Stimulated activated CD8-positive, alpha-beta memory T cell treated with anti-CD3 and anti-CD28 coated beads, Interleukin-2, amount 100 ng/mL, for 48 hours (primary cell): Measurements from ENCODE around the gene LARGE1.

Experiments used
- DNase-seq, 2 donors: peaks; one replicate each; pipeline ENCODE4 v3.0.0-alpha.2; 2020; ENCODE audit warnings: low read depth in 2 of 2

The LARGE1 gene

DNA sequence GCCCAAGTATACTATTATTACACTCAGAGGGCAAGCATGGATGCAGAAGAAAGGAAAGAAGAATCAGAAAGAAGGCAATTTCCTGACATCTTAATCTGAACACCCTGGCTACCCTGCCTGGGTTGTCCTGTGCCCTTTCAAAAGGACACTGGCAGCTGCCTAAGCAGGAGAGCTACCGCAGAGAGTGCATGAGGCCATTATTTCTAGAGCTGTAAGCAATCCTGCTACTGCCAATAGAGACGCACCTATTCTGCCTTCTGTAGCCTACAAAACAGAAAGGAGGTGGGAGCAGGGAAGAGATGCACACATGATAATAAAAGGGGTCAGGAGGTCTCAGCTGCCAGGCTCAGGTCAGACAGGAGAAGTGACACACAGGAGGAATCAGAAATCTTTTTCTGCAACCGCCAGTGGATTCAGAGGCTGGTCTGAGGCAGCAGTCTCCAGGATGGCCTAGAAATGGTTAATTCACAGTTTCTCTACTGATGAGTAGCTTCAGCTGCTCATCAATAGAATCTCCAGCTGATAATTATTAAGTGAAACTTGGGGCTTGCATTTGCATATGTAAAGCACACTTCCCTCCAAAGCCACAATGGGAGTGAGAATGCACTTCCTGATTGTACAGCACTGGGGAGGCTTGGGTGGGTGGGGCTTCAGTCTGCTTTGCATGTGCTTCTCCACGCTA, 253.9 kb downstream of the LARGE1 start:
- no peak for DNase-seq

DNA sequence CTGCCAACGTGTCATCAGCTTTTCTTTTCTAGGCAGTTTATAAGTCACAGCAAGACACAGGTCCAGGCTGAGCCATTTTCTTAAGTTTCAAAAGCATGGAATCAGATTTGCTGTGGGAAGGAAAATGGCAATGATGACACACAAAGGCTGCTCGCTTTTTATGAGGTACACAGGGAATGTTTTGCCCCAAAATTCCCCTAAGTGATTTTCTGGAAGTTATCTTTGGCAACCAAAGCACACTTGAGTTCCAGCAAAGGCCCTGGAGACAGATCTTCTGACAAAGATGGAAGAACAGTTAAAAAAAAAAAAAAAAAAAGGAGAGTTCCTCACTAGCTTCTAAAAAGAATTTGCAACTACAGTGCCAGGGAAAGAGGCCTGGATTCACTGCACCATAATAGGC, 260.8 kb downstream of the LARGE1 start:
- DNase-seq, result no peak

DNA sequence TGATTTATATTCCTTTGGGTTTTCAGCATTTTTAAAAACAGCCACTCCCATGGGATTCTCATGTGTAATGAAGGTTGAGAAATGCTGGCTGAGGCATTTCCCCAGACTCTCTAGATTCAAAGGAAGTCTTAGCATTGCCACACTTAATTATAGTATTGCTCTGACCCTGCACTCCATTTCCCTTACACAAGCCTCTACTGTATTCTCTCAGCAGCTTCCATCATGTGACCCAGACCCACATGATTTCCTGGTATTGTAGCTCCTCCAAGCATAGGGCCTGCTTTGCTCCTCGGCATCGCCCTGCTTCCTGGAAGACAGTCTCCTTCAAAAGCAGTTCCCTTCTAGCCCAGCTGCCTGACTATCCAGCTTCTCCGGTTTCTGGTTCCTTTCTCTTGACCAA, 261.5 kb downstream of the LARGE1 start:
- no peak for DNase-seq

DNA sequence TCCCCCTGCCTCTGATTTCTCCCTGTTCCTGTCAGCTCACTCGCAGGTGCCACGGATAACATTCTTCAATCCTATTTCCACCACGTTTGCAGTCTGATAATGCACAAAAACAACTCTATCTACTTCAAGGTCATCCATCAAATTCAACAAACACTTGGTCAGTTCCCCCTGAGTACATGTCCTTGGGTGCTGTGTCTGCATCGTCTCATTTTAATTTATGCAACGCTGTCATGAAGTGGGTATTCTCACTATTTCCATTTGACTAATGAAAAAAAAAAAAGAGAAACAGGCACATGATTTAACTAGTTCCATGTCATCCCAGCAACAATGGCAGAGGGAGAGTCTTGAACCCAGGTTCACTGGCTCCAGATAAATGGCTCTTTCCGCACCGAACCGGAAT, 262.6 kb downstream of the LARGE1 start:
- DNase-seq, result no peak

DNA sequence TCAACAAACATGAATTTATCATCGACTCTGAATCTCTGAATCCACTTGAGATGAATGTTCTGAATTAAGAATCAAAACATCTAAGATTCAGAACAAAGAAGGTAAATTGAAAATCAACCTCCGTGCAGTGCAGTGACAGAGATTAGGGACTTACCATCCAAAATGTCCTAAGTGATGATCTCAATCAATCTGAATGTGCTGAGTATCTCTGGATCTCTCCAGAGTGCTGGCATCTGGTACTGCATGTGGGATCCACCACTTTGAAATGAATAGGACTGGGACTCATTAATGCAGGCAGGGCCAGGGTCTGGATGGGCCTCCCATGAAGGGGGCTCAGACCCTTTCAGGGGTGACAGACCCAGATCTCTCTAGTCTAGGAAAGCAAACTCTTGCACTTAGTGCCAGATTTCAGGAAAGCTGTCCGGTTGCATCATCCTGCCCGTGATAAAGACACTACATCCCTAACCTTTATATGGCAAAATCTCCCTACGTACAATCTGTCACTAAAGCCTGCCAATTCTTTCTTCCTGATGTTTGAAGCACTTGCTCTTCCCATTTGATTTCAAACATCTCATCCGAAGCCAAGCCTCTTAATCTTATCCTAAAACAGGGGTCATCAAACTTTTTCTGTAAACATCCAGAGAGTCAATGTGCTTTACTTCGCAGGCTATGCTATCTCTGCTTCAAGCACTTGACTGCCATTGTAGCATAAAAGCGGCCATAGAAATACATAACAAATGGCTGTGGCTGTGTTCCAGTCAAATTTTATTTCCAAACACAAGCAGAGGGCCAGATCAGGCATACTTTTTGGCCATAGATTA, 263.3 kb downstream of the LARGE1 start:
- DNase-seq, result no peak

DNA sequence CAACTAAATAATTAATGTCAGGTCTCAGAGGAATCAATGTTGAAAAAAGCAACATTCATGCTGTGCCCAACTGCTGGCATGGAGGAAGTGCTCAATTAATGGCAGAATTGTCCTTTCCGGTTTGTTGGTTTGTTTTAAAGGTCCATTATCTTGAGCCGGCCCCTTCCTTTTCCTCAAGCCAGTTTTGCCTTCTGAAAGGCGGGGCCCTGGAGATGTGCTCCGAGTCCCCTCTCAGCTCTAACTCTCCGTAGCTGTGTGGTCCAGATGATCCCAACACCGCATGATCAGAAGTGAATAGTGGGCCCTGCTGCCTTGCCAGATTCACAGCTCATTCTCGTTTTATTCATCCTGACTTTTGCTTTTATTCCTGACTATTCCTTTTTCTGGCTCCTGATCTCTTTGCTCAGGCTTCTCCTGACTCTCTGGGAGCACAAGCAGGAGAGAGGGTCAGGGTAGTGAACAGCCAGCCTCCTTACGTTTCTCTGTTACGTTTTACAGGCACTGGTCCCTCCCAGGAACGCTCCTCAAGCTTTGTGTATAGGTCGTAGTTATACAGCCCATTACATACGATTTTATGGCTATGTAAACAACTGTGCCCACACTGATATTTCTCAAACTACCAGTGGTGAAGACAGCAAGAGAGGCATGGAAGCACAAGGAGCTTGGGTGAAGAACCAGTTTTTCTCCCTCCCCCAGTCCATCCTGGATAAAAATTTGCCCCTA, 265.9 kb downstream of the LARGE1 start:
- DNase-seq, result no peak

DNA sequence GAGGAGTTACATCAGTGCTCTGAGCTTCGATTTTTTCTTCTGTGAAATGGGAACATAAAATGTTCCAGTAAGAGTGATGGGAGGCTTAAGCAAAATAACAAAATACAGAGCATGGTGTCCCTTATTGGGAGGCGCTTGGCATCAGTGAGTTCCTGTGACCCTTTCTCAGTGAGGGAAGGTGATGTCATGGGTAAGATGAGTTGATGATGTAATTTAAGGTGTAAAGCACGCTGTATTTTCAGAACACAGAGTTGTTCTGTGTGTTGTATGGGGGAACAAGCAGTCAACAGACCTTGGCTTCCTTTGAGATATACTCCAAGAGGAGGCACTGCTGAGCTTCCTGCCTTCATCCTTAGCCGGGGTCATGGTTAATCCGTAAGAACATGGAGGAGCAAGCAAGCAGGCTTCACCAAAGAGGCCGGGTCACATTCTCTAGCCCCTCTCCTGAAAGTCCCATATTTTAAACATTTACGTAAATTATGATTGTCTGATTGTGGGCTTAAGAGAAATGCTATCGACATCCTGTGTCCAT, 266.7 kb downstream of the LARGE1 start:
- DNase-seq, result no peak

DNA sequence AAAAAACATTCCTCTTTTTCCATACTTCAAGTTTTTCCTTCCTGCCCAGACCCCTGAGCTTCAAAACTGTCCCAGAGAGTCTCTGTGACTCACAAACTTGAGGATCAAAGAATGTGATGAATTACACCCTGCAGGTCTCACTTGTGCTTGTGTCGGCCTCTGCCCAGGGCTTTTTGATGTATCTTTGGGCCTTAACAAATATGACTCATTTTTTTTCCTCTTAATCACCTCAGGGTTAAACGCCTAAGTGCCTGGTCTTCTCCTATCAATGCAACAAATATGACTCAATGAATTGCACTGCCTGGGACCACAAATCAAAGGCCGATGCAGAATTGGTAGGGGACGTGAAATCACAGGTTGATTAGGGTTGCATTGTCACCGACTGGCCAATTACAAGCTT, 267.7 kb downstream of the LARGE1 start:
- DNase-seq, result no peak

DNA sequence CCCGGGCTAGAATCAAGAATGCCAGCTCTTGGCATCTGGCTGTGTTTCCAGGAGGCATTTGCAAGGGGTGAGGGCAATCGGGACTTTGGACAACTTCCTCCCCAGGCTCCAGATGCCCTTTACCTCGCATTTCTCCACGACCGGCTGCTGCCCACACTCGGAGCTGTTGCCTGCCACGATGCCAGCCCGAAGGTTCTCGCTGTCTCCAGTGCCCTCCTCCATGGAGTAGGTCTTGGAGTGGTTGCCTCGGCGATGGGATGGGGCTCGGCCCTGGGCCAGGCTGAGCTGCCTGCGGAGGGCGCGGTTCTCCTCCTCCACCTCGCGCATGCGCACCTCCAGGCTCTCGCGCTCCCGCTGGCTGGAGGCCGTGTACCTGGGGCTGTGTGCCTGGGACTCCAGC, 270.0 kb downstream of the LARGE1 start:
- DNase-seq, result no peak

DNA sequence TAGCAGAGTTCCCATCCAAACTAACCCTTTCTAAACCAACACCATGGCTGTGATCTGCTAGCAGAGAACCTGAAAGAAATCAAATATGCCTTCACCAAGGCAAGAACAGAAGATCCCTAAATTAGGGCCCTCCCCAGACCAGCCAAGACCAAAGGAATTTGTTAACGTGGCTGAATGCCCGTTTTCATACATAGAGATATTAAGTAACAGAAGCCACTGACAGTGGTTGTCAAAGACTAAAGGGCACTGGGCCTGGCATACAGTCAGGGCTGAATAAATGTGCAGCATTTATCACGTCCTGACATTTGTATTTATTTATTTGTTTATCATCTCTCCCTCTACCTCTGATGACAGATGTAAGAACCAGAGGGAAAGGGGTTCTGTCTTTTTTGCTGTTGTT, 271.8 kb downstream of the LARGE1 start:
- DNase-seq, result no peak

DNA sequence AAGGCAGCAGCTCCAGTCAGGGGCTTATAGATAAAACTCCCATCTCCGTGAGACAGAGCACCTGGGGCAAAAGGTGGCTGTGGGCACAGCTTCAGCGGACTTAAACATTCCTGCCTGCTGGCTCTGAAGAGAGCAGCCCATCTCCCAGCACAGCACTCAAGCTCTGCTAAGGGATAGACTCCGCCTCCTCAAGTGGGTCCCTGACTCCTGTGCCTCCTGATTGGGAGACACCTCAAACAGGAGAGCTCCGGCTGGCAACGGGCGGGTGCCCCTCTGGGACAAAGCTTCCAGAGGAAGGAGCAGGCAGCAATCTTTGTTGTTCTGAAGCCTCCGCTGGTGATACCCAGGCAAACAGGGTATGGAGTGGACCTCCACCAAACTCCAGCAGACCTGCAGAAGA, 279.4 kb downstream of the LARGE1 start:
- DNase-seq, result no peak

DNA sequence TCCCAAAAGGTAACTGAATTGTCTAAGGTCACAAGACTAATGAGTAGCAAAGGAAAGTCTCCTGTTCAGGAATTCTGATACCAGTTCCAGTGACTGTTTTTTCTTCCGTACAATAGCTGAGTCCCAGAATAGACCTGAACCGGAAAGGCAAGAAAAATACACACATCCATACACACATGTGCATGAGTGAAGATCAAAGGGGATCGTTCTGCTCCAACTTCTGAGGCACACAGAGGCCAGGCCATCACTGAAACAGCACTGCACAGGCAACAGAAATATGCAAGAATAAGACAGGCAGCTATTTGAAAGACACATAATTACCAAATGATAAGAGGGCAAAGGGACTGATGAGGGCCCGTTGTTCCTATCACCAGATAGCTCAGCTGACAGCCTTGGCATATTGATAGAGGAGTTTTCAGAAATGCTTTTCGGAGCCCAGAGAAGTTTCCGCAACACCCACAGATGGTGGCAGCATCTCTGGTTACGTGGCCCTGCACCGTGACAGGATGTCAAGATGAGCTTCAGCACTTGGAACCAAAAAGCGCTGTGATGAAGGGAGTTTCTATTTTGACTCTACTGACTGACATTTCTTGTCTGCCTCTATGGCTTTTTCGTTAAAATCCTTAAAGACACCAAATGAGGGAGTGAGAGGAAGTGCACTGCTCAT, 280.6 kb downstream of the LARGE1 start:
- DNase-seq, result no peak

DNA sequence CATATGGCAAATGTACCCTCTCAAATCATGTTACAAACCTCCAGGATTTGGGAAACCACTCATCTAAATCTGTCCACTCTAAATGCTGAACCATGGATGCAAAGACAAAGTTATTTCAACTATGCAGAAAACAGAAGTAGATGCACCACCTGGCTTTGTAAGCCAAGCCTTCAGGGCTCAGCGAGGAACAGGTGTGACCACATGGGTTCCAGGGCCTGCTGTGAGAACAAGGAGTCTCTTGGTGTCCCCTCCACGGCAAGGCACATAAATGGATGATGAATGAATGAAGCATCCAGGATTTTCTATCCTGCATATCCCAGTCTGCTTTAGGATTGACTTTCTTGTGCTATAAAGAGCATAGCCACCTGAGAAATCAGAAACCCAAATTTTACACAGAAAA, 284.5 kb downstream of the LARGE1 start:
- no peak for DNase-seq

DNA sequence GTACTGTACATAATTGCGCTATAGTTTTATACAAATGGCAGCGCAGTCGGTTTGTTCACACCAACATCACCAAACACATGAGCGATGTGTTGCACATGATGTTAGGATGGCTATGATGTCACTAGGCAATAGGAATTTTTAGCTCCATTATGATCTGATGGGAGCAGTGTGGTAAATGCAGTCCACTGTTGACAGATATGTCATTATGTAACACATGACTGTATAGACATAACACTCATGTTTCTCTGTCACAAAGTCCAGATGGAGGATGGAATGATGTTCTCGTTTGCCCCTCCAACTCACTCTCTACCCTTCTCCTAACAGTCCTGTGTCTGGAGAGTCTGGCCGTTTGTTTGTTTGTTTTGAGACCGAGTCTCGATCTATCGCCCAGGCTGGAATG, 288.5 kb downstream of the LARGE1 start:
- DNase-seq, result no peak

DNA sequence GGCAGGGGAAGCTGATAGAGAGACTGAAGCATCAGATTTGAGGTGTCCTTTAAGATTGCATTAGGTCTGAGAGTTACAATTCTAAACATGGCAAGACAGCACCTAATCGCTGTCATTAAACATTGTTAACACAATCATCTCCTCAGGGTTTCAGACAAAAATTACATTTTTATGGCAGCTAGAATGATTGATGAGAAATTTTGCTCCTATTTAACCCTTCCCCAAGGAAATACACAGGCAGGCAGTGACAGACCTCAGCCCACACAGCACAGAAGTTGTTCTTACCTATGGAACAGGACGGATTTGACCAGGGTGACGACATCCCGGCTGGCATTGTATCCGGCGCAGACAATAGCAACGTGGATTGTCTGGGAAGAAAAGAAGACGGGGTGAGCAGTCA, 294.3 kb downstream of the LARGE1 start:
- DNase-seq, result no peak

DNA sequence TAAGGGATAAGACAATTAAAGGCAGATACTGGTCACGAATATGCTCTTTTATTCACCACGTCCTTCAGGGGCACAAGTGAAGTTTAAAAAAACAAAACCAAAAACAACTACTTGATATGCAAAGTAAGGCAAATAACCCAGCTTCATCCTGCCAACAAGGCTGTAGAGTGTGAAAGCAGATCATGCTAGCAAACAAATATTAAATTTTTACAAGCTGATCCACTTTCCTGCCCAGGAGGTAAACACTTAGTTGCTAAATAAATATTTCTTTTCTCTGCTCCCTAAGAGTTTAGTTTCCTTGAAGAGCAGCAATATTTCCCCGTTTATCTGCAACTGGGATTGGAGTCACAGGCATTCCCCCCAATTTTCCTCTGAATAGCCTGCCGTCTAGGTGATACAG, 300.2 kb downstream of the LARGE1 start:
- DNase-seq, result no peak

DNA sequence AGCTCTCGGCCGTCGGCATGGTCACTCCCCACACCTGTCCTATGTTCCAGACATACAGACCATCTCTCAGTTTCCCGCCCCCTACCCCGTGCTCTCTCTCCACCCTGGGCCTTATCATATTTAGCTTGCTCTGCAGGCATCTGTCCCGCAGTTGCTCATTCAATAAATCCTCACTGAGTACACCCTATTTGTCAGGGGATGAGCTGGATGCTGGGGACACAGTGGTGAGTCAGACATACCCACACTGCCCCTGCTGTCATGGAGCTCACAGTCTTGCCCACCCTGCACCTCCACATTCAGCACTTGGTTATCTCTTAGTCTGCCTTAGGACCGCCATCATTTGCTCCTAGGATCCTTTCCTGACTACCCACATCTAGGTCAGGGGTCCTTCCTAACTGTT, 313.8 kb downstream of the LARGE1 start:
- DNase-seq, result no peak

DNA sequence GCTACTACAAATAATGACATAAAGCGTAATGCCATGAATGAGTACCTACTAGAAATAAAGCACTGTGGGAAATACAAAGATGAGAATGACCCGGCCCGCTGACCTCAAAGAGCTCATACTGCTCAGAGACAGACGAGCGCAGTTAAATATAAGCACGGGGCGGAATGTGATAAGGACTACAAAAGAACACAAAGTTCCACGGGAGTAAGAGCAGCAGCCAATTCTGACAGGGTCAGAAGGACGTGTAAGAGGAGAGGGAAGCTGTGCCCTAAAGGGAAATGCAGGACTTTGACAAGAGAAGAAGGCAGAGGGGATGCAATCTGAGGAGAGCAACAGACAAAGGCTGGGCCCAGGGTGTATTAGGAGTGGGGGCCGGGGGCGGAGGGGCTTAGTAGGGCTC, 314.6 kb downstream of the LARGE1 start:
- no peak for DNase-seq

DNA sequence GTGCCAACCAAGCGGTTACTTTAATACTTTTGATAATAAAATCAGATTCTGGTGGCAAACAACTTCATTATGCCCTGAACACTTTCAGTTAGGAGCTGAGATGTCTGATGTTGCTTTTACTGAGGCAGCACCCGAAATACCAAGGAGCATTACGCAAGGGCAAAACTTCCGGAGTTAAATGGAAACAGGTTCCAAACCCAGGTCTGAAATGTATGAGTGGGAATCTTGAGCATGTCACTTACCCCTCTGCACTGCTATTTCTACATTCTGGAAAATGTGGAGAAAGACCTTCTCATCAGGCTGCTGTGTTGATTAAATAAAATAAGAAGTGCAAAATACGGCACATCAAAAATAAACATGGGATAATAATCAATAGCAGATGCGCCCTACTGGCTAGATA, 315.1 kb downstream of the LARGE1 start:
- no peak for DNase-seq

DNA sequence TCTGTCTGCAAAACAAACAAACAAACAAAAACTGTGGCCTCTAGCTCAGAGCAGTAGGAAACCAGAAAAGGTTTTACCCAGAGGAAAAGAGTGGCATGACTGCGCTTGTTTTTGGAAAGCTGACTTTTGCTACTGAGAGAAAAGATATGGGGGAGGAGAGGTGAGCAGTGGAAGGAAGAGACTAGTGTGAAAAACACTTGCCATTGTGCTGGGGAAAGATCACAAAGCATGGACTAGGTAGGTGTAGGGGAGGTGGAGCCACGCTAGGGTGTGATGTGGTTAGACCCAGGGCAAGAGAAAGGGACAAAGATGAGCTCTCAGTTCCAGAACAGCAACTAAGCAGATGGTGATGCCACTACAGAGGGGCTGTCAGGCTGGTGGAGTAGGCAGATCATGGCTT, 319.2 kb downstream of the LARGE1 start:
- no peak for DNase-seq

DNA sequence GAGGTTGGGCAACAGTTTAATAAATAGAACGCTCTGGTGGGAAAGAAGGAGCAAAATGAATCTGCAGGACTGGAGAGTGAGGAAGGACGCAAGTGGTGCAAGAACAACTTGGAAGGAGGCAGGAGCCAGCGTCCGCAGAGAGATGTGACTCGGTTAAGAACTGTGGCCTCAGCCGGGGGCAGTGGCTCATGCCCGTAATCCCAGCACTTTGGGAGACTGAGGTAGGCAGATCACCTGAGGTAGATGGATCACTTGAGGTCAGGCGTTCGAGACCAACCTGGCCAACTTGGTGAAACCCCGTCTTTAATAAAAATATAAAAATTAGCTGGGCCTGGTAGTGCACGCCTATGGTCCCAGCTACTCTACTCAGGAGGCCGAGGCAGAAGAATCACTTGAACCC, 319.7 kb downstream of the LARGE1 start:
- DNase-seq, result no peak

DNA sequence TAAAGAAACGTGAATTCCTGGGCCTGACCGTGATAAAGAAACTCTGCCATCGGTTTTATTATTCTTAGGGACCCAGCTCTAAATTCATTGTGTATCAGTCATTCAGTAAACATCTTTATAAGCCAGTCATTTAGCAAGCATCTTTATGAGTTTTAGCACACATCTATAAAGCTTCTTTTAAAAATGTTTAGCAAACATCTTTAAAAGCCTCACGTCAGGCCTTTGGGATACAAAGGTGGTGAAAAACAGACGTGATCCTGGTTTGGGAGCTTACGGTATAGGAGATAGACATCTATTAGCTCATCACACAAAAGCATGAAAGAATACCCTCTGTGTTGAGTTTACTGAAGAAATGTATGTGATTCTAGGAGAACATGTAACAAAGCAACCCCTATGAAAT, 320.2 kb downstream of the LARGE1 start:
- DNase-seq, result no peak
